ENCODE measurements around the gene PPP1R15B.

The PPP1R15B gene

DNA sequence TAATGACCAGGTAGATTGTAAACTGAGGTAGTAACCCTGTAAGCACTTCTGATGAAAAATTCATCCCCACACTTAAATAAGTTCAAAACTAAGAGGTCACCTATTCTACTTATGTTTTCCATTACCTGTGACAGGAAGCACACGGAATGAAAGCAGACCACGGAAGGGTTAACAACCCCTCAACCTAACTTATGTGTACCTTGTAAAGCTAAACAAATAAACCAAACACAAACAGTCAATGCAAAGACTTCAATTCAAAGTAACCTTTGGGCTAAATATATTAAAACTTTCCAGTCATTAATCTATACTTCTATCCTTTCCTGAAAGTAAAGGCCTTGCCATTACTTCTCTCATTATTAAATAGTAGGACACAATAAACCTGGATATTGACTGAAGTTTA is 7.0 kb downstream of the PPP1R15B start:
- TF ChIP-seq, protein P1, sequence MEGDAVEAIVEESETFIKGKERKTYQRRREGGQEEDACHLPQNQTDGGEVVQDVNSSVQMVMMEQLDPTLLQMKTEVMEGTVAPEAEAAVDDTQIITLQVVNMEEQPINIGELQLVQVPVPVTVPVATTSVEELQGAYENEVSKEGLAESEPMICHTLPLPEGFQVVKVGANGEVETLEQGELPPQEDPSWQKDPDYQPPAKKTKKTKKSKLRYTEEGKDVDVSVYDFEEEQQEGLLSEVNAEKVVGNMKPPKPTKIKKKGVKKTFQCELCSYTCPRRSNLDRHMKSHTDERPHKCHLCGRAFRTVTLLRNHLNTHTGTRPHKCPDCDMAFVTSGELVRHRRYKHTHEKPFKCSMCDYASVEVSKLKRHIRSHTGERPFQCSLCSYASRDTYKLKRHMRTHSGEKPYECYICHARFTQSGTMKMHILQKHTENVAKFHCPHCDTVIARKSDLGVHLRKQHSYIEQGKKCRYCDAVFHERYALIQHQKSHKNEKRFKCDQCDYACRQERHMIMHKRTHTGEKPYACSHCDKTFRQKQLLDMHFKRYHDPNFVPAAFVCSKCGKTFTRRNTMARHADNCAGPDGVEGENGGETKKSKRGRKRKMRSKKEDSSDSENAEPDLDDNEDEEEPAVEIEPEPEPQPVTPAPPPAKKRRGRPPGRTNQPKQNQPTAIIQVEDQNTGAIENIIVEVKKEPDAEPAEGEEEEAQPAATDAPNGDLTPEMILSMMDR (conservative IDR thresholded peaks at IDR 0.05), result no peak
- H3K27ac ChIP-seq, result peak overlapping the region; percentile 98

DNA sequence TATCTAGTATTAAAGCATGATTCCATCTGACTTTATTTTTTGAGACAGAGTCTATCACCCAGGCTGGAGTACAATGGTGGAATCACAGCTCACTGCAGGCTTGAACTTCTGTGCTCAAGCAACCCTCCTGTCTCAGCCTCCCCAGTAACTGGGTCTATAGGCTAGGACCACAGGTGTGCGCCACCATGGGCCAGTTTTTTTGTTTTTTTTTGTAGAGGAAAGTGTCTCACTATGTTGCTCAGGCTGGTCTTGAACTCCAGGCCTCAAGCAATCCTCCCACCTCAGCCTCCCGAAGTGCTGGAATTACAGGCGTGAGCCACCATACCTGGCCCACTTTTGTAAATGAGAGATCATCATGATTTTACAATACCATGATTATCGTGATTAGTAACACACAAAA is 9.2 kb downstream of the PPP1R15B start:
- H3K27ac ChIP-seq, result peak overlapping the region; percentile 78
- TF ChIP-seq, protein P1 (conservative IDR thresholded peaks at IDR 0.05), result no peak

DNA sequence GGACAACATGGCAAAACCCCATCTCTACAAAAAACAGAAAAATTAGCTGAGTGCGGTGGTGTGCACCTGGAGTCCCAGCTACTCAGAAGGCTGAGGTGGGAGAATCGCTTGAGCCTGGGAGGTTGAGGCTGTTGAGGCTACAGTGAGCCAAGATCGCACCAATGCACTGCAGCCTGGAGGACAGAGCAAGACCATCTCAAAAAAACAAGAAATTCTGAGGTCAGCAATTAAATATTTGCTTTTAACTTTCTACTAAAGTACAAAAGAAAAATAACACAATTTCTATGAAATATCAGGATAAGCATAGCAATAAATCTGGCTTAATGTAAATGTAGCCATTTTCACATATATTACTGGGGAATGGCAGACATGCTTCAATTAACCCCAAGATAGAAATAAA is 9.9 kb downstream of the PPP1R15B start:
- TF ChIP-seq, protein P1 (conservative IDR thresholded peaks at IDR 0.05), result no peak

DNA sequence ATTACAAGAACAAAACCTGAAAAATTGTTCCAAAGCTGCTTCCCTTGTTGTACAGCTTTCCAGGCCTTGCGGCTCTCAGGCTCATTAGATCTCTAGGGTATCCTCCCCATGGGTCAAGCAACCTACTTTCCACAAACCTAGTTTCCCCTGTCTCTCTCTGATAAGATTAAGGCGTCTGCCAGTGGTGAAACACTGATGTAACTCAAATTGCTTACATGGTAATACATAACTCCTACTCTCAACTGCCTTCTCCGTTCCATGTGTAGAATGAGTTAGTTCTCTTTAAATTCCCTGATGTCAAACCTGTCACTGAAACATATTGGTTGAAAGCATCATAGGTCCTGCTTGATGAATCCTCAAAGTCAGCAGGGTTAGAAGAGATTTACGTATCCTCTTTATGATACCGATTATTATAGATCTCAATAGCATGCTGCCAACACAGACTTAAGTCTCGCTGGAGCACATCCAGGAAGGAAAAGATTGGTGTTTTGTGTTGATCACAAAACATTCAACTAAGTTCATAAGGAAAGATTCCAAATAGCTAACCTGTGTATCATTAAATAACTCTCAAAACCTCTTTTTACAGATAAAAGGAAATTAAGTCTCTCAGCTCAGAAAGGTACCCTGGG is 10.6 kb downstream of the PPP1R15B start:
- TF ChIP-seq, protein P1 (conservative IDR thresholded peaks at IDR 0.05), result no peak
- peak overlapping the region; percentile 78 for H3K27ac ChIP-seq

More for the DNA sequence above, 9.9 kb downstream of the PPP1R15B start:
- H3K27ac ChIP-seq, result peak overlapping the region; percentile 78

DNA sequence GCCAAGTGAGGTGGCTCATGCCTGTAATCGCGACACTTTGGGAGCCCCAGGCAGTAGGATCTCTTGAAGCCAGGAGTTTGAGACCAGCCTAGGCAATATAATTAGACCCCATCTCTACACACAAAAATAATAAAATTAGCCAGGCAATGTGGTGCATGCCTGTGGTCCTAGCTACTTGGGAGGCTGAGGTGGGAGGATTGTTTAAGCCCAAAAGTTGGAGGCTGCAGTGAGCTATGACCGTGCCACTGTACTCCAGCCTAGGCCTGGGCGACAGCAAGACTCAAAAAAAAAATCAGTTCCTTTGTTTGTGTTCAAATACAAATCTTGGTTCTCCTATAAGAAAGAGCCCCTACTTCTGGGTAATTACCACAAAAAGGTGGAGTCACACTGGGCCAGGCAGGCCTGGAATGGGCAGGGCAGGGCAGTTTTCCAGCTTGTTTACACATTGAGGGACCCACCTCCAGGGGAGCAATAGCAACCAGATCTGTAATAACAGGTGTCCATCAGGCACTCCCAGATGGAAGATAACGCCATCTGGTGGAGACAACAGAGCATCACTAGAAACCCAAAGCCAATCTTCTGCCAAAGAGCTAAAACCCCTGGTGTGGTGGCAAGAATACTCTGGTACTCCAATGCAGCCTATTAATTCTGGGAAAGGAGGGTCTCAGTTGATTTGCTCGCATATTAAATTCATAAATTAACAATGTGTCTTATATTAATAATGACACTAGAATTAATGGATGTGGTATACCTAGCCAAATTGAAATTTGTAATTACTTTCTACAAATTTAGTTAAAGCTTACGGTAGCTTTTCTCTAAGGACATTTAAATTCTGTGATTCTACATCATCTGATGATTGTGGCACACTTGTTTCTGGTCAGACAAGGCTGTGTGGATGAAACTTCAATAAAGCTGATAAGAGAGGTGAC is 13.2 kb downstream of the PPP1R15B start:
- peak overlapping the region; percentile 78; the same call in 1 of the 2 replicates for H3K27ac ChIP-seq
- TF ChIP-seq, protein P1 (conservative IDR thresholded peaks at IDR 0.05), result peak; percentile 93

DNA sequence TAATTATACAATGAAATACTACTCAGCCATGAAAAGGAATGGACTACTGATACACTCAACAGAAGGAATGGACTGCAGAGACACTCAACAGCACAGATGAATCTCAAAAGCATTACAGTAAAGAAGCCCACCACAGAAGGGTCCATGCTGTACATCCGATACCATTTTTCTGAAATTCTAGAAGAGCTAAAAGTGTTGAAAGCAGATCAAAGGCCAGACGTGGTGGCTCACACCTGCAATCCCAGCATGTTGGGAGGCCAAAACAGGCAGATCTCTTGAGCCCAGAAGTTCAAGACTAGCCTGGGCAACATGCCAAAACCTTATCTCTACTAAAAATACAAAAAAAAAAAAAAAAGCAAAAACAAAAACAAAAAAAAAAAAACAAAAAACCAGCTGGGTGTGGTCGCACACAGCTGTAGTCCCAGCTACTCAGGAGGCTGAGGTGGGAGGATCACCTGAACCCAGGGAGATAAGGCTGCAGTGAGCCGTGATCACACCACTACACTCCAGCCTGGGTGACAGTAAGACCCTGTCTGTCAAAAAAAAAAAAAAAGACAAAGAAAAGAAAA is 15.5 kb downstream of the PPP1R15B start:
- TF ChIP-seq, protein P1 (conservative IDR thresholded peaks at IDR 0.05), result no peak
- no peak overlapping the region for H3K27ac ChIP-seq

DNA sequence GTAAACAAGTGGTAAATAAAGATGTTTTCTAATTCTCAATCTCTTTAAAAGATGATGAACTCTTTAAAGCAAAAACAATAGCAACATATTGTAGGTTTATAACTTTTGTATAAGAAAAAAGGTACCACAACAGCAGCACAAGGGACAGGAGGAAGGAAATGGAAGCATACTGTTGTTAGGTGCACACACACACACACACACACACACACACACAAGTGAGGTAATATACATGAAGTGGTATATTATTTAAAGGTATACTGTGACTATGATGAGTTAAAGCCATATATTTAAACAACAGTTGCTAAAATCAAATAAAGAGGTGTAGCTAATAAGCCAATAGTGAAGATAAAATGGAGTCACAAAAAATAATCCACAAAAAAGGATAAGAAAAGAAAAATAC is 20.0 kb downstream of the PPP1R15B start:
- H3K27ac ChIP-seq, result no peak overlapping the region
- TF ChIP-seq, protein P1 (conservative IDR thresholded peaks at IDR 0.05), result no peak
